Stimulated activated CD8-positive, alpha-beta memory T cell treated with anti-CD3 and anti-CD28 coated beads, Interleukin-2, amount 100 ng/mL, for 48 hours (primary cell): Measurements from ENCODE around the gene ACSM3.
A peak's percentile ranks its signal among the peaks of the same experiment; 100 is the strongest.
"Not testable (repeated sequence)": the region's sequence is repeated elsewhere in the genome, so short reads cannot be mapped to it uniquely, and the experiment has no call there.

Experiments used
- DNase-seq, 2 donors: peaks; one replicate each; pipeline ENCODE4 v3.0.0-alpha.2; 2020; ENCODE audit warnings: low read depth in 2 of 2

The ACSM3 gene, protein sequence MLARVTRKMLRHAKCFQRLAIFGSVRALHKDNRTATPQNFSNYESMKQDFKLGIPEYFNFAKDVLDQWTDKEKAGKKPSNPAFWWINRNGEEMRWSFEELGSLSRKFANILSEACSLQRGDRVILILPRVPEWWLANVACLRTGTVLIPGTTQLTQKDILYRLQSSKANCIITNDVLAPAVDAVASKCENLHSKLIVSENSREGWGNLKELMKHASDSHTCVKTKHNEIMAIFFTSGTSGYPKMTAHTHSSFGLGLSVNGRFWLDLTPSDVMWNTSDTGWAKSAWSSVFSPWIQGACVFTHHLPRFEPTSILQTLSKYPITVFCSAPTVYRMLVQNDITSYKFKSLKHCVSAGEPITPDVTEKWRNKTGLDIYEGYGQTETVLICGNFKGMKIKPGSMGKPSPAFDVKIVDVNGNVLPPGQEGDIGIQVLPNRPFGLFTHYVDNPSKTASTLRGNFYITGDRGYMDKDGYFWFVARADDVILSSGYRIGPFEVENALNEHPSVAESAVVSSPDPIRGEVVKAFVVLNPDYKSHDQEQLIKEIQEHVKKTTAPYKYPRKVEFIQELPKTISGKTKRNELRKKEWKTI

DNA sequence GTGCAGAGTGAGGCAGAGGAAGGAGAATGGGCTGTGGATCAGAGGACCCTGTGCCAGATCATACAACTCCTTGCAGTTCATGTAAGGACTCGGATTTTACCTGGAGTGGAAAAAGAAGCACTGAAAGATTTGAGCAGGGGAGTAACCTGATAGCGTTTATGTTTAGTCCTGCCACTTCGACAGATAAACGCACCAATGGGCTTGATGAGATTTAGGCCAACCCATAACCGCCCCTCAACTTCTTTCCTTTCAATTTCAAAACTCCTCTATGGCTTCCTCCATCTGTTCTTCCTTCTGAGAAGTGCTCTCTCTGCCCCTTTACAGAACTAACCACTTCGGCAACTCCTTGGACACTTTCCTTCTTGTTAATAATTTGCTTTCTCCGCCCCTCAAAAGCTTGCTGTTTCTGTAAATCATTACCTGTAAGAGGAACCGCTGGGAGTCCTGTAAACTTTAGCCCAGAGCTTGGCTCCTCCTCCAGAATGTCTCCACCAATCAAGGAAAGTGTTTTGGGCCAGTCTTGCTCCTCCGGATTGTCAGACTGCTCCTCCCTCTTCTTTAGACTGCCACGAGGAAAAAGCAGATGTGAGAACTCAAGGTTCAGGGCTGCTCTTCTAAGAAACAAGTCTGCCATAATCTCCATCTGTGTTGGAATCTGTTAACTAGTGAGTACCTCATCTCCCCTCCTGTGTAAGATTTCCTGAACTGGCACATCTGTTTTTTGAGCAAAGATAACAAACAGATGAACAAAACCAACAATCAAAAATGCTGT is at the start of gene ACSM3:
ACSM3 (plus strand) TSS at position 554 of the 772 bp plus-strand sequence. CDS start 6,021 bp downstream, outside the sequence.
- DNase-seq, result peak in 1 of 2 donors; percentile 30

GRCh38 chr16:20717718-20718117 is 46.1 kb upstream of the ACSM3 start:
- DNase-seq, result not testable (repeated sequence)

DNA sequence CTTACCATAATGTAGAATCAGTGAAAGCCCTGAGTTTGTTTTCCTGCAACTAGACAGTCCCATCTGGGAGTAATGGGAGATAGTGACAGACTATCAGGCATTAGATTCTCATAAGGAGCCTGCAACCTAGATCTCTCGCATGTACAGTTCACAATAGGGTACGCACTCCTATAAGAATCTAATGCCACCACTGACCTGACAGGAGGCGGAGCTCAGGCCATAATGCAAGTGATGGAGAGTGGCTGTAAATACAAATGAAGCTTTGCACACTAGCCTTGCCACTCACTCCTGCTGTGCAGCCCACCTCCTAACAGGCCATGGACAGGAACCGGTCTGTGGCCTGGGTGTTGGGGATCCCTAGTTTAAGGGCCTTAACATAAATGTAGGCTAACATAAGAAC is 43.6 kb upstream of the ACSM3 start:
- no peak for DNase-seq

- no peak for DNase-seq
These were observed 37.2 kb upstream of the ACSM3 start for GRCh38 chr16:20726661-20727060.

DNA sequence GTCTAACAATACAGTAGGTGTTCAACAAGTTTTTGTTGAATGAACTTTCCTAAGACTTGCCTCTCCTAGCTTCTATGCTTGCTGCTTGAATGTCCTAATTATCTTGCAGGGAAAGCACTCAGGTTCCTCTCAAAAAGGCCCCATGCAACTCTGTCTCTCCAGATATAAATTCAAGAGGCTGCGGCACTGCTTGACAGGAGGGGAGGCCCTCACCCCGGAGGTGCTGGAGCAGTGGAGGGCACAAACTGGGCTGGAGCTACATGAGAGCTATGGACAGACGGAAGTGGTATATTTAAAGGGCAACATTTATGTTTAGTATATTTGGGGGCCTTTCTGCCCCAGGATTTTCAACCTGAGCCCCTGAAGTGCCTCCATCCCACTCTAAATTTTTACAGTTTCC is 36.6 kb upstream of the ACSM3 start:
- no peak for DNase-seq

DNA sequence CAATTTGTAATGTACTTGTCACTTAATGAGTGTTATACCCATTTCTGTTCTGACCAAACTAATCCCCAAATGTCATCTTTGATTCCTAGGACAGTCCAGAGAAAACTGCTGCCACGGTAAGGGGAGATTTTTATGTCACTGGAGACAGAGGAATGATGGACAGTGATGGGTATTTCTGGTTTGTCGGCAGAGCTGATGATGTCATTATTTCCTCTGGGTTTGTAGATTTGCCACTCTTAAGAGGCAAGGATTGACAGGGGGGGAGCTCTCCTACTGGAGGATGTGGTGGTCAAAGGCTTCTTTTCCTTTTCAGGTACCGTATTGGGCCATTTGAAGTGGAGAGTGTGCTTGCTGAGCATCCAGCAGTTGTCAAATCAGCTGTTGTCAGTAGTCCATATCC is 34.7 kb upstream of the ACSM3 start:
- DNase-seq, result no peak

DNA sequence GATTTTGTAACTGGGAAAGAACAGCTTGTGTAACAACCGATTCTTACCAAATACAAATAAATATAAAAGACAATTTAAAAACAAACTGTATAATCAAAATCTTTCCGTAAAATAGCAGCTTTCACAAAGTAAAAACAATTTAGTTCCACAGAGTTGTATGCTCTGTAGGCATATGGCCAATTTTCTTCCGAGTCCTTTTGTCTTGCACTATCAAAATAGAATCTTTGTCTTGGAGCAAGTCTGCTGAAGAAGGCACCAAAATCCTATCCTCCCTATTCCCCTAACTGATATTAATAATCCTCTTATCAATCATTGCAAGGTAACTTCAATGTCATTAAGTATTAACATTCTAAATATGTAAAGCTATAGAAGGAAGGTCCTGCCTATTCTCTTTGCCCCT is 29.8 kb upstream of the ACSM3 start:
- DNase-seq, result no peak

GRCh38 chr16:20734782-20735181 is 29.0 kb upstream of the ACSM3 start:
- DNase-seq, result no peak

- no peak for DNase-seq
These were observed 28.3 kb upstream of the ACSM3 start for GRCh38 chr16:20735490-20735889.

DNA sequence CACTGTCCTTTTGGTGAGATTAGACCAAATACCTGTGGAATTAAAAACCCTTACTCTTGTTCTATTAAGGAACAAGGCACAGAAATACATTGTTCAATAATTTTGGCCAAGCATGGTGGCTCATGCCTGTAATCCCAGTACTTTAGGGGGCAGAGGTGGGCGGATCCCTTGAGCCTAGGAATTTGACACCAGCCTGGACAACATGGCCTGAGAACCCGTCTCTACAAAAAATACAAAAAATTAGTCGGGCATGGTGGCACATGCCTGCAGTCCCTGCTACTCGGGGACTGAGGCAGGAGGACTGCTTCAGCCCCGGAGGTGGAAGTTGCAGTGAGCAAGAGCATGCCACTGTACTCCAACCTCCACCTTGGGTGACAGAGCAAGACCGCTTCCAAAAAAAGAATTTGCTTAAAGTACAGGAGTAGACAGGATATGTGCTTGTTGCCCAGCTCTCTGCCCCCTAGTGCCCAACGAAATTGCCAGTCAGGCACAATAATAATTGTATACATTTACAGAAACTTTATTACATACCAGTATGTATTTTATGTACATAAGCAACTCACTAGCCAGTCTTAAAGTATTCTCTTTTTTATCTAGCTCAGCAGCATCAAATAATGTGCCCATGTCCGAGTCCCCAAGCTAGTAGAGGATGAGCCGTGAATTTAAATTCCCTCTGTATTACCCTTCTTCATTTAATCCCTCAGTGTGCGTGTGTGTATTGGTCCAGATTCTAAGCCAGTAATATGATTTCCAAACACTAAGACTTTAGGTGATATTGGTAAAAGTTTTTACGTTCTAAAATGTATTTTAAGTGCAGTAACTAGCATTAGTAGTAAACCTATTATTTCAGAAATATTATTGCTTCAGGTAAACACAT is 23.6 kb upstream of the ACSM3 start:
- no peak for DNase-seq

DNA sequence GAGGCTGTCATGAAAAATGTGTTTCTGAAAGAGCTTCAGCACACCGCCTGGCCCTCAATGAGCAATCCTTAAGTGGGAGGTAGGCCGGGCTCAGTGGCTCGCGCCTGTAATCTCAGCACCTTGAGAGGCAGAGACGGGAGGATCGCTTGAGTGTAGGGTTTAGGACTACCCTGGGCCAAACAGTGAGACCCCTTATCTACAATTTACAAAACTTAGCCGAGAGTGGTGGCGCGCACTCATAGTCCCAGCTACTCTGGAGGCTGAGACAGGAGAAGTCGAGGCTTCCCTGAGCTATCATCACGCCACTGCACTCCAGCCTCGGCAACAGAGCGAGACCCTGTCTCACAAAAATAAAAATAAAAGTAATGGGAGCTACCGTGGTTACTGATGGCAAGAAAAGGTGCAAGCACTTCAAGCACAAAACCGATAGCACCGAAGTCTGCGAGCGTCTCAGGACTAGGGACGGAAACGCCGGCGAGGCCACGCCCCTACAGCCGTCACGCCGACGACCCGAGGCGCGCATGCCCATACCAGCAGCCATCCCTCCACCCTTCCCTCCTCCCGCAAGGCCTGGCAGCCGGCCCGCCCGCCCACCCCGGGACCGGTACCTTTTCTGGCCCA is 22.8 kb upstream of the ACSM3 start:
- DNase-seq, result peak; percentile 84 to 88

DNA sequence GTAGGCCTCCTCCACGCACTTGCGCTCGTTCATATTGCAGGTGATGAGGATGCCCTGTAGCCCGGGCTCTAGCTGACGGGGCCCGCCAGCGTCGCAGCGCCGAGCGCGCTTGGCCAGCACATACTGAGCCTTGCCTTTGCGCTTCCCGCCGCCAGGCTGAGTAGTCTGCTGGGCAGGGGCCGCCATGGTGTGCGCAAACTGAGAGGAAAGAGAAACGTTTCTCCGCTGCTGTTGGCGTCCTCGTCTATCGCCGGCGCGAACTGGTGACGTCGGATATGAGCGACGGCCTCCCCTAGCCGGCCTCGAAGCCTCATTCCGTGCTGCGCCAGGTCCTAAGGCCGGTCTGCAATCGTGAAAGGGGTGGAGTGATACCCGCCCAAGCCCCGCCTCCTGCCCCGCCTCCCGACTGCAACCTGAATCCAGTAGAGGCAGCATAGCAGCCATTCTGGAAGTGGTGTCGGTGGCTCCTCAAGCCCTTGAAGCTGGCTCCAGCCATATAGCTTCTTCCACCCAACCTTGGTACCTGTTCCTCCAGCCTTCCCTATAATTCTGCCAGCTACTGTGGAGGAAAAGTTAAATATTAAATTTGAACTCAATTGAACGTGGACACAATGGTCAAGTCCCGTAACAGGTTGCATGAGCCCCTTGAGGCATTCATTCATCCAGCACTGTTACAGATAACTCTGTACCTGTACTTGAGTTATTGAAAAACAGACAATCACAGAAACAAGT is 22.1 kb upstream of the ACSM3 start, which contains the start of gene THUMPD1:
THUMPD1 (minus strand) TSS at position 265 of the 732 bp plus-strand sequence; CDS start at position 186, 79 bp downstream.
- DNase-seq, result peak; percentile 96 to 98

- no peak for DNase-seq
These were observed 20.2 kb upstream of the ACSM3 start for GRCh38 chr16:20743591-20743990.

GRCh38 chr16:20744922-20745440 is 18.8 kb upstream of the ACSM3 start:
- no peak for DNase-seq

DNA sequence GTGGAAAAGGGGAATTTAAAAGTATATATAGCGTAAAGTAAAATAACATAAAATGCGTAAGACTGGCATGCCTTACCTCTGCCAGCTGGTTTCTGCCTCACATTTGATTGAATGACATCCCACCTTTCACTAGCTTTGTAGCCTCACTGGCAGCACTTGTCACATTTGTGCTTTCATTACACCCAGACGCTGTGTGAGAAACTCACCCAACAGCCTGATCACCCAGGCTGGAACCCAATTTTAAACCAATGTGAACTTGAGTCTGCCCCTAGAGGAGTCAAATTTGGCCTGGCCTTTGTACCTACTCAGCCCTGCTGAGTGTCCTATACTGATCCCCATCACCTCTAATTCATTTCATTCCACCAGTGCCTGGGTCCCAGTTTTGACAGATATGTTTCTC is 17.4 kb upstream of the ACSM3 start:
- no peak for DNase-seq

- no peak for DNase-seq
These were observed 16.6 kb upstream of the ACSM3 start for GRCh38 chr16:20747030-20747816.

GRCh38 chr16:20749474-20749873 is 14.3 kb upstream of the ACSM3 start:
- no peak for DNase-seq

DNA sequence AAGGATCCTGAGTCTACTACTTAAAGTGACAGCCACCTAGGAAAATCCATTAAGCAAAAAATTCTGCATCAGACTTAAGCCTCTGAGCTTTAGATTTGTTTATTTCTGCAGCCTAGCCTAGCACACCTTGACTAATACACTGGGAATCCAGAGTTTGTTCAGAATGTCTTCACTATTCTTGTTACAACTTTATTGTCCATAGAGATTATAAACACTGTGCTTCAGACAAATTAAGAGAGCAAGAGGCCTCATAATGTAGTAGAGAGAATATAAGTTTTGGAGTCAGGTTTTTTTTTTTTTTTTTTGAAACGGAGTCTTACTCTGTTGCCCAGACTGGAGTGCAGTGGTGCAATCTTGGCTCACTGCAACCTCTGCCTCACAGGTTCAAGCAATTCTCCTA is 13.3 kb upstream of the ACSM3 start:
- DNase-seq, result no peak

DNA sequence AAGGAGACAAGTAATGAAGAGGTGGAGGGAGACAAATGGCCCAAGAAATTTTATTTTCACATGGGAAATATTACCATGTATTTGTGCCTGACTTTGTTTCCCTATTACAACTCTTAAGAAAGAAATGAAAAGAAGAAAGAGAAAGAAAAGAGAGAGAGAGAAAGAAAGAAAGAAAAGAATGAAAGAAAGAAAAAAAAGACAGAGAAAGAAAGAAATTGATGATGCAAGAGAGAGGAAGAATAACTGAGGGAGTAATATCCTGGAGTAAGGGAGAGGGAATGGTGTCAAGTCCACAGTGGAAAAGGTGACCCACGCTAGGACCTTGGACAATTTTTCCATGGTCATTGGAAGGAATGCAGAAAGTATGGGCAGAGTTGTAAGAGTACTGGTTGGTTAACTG is 10.1 kb upstream of the ACSM3 start:
- no peak for DNase-seq
